Peyer's patch (tissue), 4 donors: ENCODE results near the gene B4GALT3. TPM values are rescaled to one million over a fixed set of nuclear protein-coding genes. Genes with fewer than 3 reads are reported as not detected.

ENCODE experiments used
- DNase-seq, 3 donors: peaks; one replicate each; pipeline ENCODE4 v3.0.0-alpha.2; 2017 to 2019
- H3K27ac ChIP-seq, 4 donors: fragments of 200-600 bp; sonication (generic); one replicate each; pipeline ENCODE4 v1.5.1; 2016 to 2019
- H3K27me3 ChIP-seq, 2 donors: fragments of 200-600 bp; sonication (generic); one replicate each; pipeline ENCODE4 v1.5.1; 2019
- H3K36me3 ChIP-seq, 3 donors: fragments of 200-600 bp; sonication (generic); one replicate each; pipeline ENCODE4 v1.5.1; 2016 to 2019
- H3K4me1 ChIP-seq, 4 donors: fragments of 200-600 bp; sonication (generic); one replicate each; pipeline ENCODE4 v1.5.1; 2016 to 2019
- H3K4me3 ChIP-seq, 4 donors: fragments of 200-600 bp; sonication (generic); 1 replicate in 3 of 4; 2 replicates in 1 of 4; pipeline ENCODE4 v1.5.1; 2016 to 2019; ENCODE audit warnings: mild to moderate bottlenecking in 1 of 4
- H3K9me3 ChIP-seq, 4 donors: fragments of 200-600 bp; sonication (generic); one replicate each; pipeline ENCODE4 v1.5.1; 2016 to 2019; ENCODE audit warnings: mild to moderate bottlenecking in 1 of 4
- CTCF ChIP-seq, 6 experiments: fragments of 450-650 bp in 4 of 6; fragments of 200-600 bp in 2 of 6; sonication (generic) in 1 of 6; IDR thresholded peaks; one replicate each; pipeline ENCODE4 v1.5.1; 2017 to 2019; ENCODE audit warnings: antibody characterized with exemption in 6 of 6, mild to moderate bottlenecking in 3 of 6, moderate library complexity in 1 of 6
- POLR2A ChIP-seq, 2 donors: fragments of 450-650 bp; IDR thresholded peaks; one replicate each; pipeline ENCODE4 v1.5.1; 2017; ENCODE audit warnings: antibody characterized with exemption in 2 of 2, mild to moderate bottlenecking in 2 of 2, moderate library complexity in 2 of 2
- total RNA-seq, 4 donors: library from RNA; depleted of rRNA; stranded (reverse); fragments of >200 nt; gene quantifications; one replicate each; pipeline ENCODE4 v1.1.0, GENCODE V29; 2016

B4GALT3 gene
- total RNA-seq, 4 donors from 2014 or later = 25.2 to 34.1 (median 29.4) TPM

- Histone ChIP-seq H3K4me1 (peaks cover 0 to 64% (median 2%) of the 10 kb centered on the region in 4 donors), H3K4me3 (peak overlapping the region; percentile 62 to 72 (median 67)), H3K27me3 (no peaks in the 10 kb centered on the region), H3K27ac (peak overlapping the region; percentile 79 to 95 (median 88)), H3K9me3 (no peaks in the 10 kb centered on the region), H3K36me3 (peaks cover 0 to 28% (median 0%) of the 10 kb centered on the region in 3 donors)
- DNase-seq = peak in 1 of 3 donors; percentile 69
- TF ChIP-seq CTCF (IDR thresholded peaks at IDR 0.05) = no peak
- TF ChIP-seq POLR2A (IDR thresholded peaks at IDR 0.05) = no peak
Measured at GRCh38 chr1:161200992-161201835, 23.9 kb upstream of the B4GALT3 start.

- Histone ChIP-seq H3K4me1 (peaks cover 0 to 57% (median 2%) of the 10 kb centered on the region in 4 donors), H3K4me3 (no peak overlapping the region)
- TF ChIP-seq POLR2A (IDR thresholded peaks at IDR 0.05) (no peak), CTCF (IDR thresholded peaks at IDR 0.05) (no peak)
Measured at GRCh38 chr1:161200421-161200991, 23.2 kb upstream of the B4GALT3 start.

GRCh38 chr1:161199506-161200139, 22.3 kb upstream of the B4GALT3 start:
- Histone ChIP-seq H3K27ac (peak overlapping the region; percentile 79 to 95 (median 88)), H3K36me3 (peaks cover 0 to 12% (median 0%) of the 10 kb centered on the region in 3 donors), H3K27me3 (no peaks in the 10 kb centered on the region), H3K4me1 (peaks cover 0 to 48% (median 6%) of the 10 kb centered on the region in 4 donors), H3K9me3 (no peaks in the 10 kb centered on the region), H3K4me3 (no peak overlapping the region)
- no peak for DNase-seq
- TF ChIP-seq CTCF (IDR thresholded peaks at IDR 0.05) = no peak

More at GRCh38 chr1:161200421-161200991, 23.2 kb upstream of the B4GALT3 start:
- DNase-seq = no peak
- H3K36me3 ChIP-seq = peaks cover 0 to 21% (median 0%) of the 10 kb centered on the region in 3 donors
- no peaks in the 10 kb centered on the region for H3K27me3 ChIP-seq
- H3K27ac ChIP-seq = peak overlapping the region; percentile 79 to 95 (median 88)
- no peaks in the 10 kb centered on the region for H3K9me3 ChIP-seq

- Histone ChIP-seq H3K36me3 (peaks cover 0 to 6% (median 0%) of the 10 kb centered on the region in 3 donors), H3K4me1 (peaks cover 0 to 42% (median 8%) of the 10 kb centered on the region in 4 donors), H3K9me3 (no peaks in the 10 kb centered on the region), H3K4me3 (peak within 1 kb of the TSS; percentile 2 to 45 (median 26)), H3K27me3 (no peaks in the 10 kb centered on the region), H3K27ac (peak within 1 kb of the TSS; percentile 79 to 95 (median 88))
- peak in 1 of 2 donors; percentile 48 for TF ChIP-seq POLR2A (IDR thresholded peaks at IDR 0.05)
- TF ChIP-seq CTCF (IDR thresholded peaks at IDR 0.05) = no peak
- peak in 1 of 3 donors; percentile 73 for DNase-seq
Measured at GRCh38 chr1:161198897-161199431, 21.7 kb upstream of the B4GALT3 start, which contains the start of gene ADAMTS4. Gene ADAMTS4, minus strand, starts transcription at chr1:161199054. Its CDS starts 427 bp downstream, at chr1:161198627.

- DNase-seq = no peak
- H3K36me3 ChIP-seq = no peaks in the 10 kb centered on the region
- H3K4me3 ChIP-seq = peak overlapping the region; percentile 2 to 45 (median 26)
- H3K27ac ChIP-seq = peak overlapping the region; percentile 38 to 95 (median 80)
- no peaks in the 10 kb centered on the region for H3K9me3 ChIP-seq
- peaks cover 0 to 44% (median 8%) of the 10 kb centered on the region in 4 donors for H3K4me1 ChIP-seq
- no peaks in the 10 kb centered on the region for H3K27me3 ChIP-seq
- TF ChIP-seq POLR2A (IDR thresholded peaks at IDR 0.05) = no peak
- TF ChIP-seq CTCF (IDR thresholded peaks at IDR 0.05) = no peak
Measured at GRCh38 chr1:161198194-161198896, 21.0 kb upstream of the B4GALT3 start.
